Epithelial cell of proximal tubule (primary cell): ENCODE data around the gene CCDC7. TPM values are rescaled to one million over a fixed set of nuclear protein-coding genes. Genes with fewer than 3 reads are reported as not detected.
A peak's percentile ranks its signal among the peaks of the same experiment; 100 is the strongest.
"Not testable (repeated sequence)": the region's sequence is repeated elsewhere in the genome, so short reads cannot be mapped to it uniquely, and the experiment has no call there.

Experiments
- DNase-seq: peaks from one replicate; pipeline ENCODE4 v3.0.0-alpha.2; 2011; ENCODE audit warnings: low read depth
- H3K4me3 ChIP-seq: 2 replicates; pipeline ENCODE4 v1.5.1; 2011; ENCODE audit warnings: low read depth, mild to moderate bottlenecking, low read length
- total RNA-seq: library from RNA; depleted of rRNA; stranded (reverse); fragments of >200 nt; gene quantifications from 2 replicates; pipeline ENCODE4 v1.2.3, GENCODE V29; 2015
- TF ChIP-seq, protein P1 (sequence below): conservative IDR thresholded peaks from 2 replicates; pipeline ENCODE4 v1.5.1; 2012; ENCODE audit warnings: low read depth, mild to moderate bottlenecking, low read length

The CCDC7 gene
- total RNA-seq: 1.3 and 4.1 TPM in 2 replicates

DNA sequence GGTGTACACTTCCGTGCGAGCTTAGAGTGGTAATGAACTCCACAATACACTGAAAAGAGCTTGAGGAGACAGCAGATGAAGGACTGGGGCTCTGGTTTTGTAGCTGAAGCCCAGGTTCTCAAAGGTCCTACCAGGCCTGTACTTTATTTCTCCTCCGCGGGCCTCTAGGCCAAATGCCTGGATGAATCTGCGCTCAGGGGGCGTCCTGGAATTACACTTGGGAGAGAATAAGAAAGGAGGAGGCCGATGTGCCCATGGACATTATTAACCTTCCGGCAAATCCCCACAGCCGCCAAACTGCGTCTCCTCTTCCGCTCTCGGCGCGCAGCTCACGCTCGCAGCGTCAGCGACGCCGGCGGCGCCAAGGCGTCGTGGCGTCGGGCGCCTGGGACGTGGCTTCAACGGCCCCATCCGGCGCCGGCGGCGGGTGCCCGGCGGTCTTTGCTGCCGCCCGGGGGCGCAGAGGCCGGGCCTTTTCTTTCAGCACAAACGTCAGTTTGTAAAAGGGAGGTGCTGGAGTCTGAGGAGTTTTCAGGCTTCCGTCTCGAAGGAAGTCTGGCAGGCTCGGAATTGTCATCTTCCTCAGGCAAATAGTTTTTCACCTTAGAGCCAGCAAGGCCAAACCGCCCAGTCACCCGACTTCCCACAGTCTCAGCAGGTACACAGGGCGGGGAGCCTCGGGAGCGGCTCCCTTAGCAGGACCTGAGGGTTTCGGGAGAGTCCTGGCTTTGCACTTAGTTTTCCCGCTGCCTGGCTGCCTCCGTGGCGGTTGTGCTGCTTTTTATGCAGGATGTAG, at the start of gene CCDC7:
Gene CCDC7, plus strand, starts transcription at position 401 of the 796 bp plus-strand sequence. CDS start 5,503 bp downstream, outside the sequence.
- peak within 1 kb of the TSS; percentile 82 for H3K4me3 ChIP-seq
- TF ChIP-seq, protein P1, sequence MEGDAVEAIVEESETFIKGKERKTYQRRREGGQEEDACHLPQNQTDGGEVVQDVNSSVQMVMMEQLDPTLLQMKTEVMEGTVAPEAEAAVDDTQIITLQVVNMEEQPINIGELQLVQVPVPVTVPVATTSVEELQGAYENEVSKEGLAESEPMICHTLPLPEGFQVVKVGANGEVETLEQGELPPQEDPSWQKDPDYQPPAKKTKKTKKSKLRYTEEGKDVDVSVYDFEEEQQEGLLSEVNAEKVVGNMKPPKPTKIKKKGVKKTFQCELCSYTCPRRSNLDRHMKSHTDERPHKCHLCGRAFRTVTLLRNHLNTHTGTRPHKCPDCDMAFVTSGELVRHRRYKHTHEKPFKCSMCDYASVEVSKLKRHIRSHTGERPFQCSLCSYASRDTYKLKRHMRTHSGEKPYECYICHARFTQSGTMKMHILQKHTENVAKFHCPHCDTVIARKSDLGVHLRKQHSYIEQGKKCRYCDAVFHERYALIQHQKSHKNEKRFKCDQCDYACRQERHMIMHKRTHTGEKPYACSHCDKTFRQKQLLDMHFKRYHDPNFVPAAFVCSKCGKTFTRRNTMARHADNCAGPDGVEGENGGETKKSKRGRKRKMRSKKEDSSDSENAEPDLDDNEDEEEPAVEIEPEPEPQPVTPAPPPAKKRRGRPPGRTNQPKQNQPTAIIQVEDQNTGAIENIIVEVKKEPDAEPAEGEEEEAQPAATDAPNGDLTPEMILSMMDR: peak; percentile 48
- peak; percentile 30 for DNase-seq

- not testable (repeated sequence) for DNase-seq, H3K4me3 ChIP-seq
These were observed 48.8 kb upstream of the CCDC7 start for GRCh38 chr10:32397163-32397562.

- H3K4me3 ChIP-seq, DNase-seq: not testable (repeated sequence)
These were observed 46.2 kb upstream of the CCDC7 start for GRCh38 chr10:32399720-32400119.

DNA sequence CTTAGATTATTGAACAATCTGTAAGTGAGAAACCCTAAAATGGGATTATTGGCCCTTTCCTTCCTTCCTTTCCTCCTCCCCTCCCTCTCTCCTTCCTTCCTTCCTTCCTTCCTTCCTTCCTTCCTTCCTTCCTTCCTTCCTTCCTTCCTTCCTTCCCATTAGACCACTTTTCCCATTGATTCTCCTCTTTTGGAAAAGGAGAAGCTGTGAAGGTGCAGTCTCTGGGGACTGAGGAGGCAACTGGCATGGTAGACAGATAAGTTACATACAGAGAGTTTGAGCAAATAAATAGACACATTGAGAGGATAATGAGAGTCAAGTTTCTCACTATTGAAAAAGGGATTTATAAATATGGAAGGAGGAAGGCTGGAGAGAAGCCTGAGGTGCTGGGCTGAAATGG, 45.0 kb upstream of the CCDC7 start:
- TF ChIP-seq, protein P1: no peak
- no peak for DNase-seq
- H3K4me3 ChIP-seq: no peak overlapping the region

DNA sequence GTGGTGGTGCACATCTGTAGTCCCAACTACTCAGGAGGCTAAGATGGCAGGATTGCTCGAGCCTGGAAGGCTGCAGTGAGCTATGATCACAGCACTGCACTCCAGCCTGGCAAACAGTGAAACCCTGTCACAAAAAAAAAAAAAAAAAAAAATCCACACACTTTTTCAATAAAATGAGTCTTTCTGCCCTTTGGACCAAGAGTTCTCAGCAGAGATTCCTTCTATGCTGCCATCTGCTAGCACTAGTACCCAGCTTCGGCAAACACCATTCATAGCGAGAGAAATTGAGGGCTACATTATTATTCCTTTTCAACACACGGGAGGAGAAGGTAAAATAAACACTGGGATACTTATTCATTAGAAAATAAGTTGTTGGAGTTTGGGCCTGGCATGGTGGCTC, 43.4 kb upstream of the CCDC7 start:
- no peak overlapping the region for H3K4me3 ChIP-seq
- TF ChIP-seq, protein P1: no peak
- no peak for DNase-seq

DNA sequence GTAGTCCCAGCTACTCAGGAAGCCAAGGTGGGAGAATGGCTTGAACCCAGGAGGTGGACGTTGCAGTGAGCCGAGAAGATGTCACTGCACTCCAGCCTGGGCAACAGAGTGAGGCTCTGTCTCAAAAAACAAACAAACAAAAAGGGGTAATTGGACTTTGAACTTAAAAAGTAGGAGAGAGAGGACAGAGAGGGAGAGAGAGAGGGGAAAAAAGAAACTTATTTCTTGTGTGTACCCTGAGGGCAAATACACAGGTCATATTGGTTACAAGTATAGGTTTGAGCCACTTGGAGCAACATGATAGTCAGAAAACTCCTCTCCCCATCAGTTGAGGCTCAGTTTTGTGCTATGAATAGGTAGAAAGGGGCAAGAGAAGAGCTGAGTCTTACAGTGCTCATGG, 42.8 kb upstream of the CCDC7 start:
- TF ChIP-seq, protein P1: no peak
- no peak for DNase-seq
- no peak overlapping the region for H3K4me3 ChIP-seq

- no peak for DNase-seq
- no peak overlapping the region for H3K4me3 ChIP-seq
- TF ChIP-seq, protein P1: no peak
These were observed 37.2 kb upstream of the CCDC7 start for GRCh38 chr10:32408690-32409089.

DNA sequence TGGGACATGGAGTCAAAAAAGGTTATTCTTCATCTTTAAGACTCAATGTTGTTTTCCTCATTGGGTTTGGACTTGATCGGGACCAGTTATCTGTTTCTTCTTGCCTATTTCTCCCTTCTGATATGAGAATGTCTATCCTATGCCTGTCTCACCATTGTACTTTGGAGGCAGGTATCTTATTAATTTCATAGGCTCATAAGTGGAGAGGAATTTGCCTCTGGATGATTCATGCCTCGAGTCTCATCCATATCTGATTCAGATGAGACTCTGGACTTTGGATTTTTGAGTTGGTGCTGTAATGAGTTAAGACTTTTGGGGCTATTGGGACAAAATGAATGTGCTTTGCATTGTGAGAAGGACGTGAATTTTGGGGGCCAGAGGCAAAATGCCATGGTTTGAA, 36.2 kb upstream of the CCDC7 start:
- no peak for DNase-seq
- TF ChIP-seq, protein P1: no peak
- H3K4me3 ChIP-seq: no peak overlapping the region
